Measurements from ENCODE around the gene BTG4. TPM values are rescaled to one million over a fixed set of nuclear protein-coding genes. Genes with fewer than 3 reads are reported as not detected.

The BTG4 gene
- total RNA-seq, 1 donor from 2014 or later: not detected

Small RNA genes lying within 50 kb of the gene (small RNA-seq; reads per million reads assigned to genes)
- gene MIR34B: 0.25 reads per million, percentile 5 among the genes with 10 or more reads in this experiment
- 2.7 reads per million, percentile 87 among the genes with 10 or more reads in this experiment for gene MIR34C

Other genes with a start within 250 kb of the BTG4 start
- gene POU2AF3, start 213.8 kb downstream of the BTG4 start, total RNA-seq: 0.41 TPM
- gene POU2AF1, start 133.1 kb downstream of the BTG4 start, total RNA-seq: not detected
- not detected for gene HOATZ, start 2.4 kb upstream of the BTG4 start, total RNA-seq
- 4.1 TPM for gene LAYN, start 28.3 kb upstream of the BTG4 start, total RNA-seq
- 13.9 TPM for gene SIK2, start 90.1 kb upstream of the BTG4 start, total RNA-seq